B cell (primary cell): ENCODE results near the gene IRAK2.

ENCODE experiments used
- EZH2 ChIP-seq: IDR thresholded peaks from 2 replicates; pipeline ENCODE4 v1.6.1; 2012; ENCODE audit warnings: borderline replicate concordance, low read depth, mild to moderate bottlenecking, moderate library complexity, low read length; ENCODE audit not compliant: insufficient read depth, poor library complexity, severe bottlenecking
- TF ChIP-seq, protein P1 (sequence below): fragments of 200-600 bp; IDR thresholded peaks from one replicate; pipeline ENCODE4 v1.8.0; 2022; ENCODE audit warnings: antibody characterized with exemption, mild to moderate bottlenecking

DNA sequence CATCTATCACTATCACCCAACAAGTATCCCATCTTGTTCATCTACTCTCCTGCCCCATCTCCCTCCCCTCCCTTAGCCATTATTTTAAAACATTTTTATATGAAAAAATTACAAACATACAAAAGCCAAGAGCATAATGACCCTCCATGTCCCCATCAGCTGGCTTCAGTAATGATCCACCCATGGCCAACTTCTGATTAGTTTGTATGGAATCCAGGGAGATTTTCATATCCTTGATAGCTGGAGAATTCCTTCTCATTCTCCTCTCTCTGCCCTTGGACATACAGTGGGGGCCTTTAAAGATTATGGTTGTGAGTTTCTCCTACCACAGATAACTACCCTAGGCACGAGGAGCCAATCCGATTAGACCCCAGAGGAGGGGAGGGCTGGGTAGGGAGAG, 40.2 kb downstream of the IRAK2 start:
- TF ChIP-seq, protein P1, sequence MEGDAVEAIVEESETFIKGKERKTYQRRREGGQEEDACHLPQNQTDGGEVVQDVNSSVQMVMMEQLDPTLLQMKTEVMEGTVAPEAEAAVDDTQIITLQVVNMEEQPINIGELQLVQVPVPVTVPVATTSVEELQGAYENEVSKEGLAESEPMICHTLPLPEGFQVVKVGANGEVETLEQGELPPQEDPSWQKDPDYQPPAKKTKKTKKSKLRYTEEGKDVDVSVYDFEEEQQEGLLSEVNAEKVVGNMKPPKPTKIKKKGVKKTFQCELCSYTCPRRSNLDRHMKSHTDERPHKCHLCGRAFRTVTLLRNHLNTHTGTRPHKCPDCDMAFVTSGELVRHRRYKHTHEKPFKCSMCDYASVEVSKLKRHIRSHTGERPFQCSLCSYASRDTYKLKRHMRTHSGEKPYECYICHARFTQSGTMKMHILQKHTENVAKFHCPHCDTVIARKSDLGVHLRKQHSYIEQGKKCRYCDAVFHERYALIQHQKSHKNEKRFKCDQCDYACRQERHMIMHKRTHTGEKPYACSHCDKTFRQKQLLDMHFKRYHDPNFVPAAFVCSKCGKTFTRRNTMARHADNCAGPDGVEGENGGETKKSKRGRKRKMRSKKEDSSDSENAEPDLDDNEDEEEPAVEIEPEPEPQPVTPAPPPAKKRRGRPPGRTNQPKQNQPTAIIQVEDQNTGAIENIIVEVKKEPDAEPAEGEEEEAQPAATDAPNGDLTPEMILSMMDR = no peak
- TF ChIP-seq EZH2 = no peak
